B cell (primary cell): Measurements from ENCODE around the gene MORC4.

Experiments used
- CTCF ChIP-seq: fragments of 200-600 bp; IDR thresholded peaks from one replicate; pipeline ENCODE4 v1.8.0; 2022; ENCODE audit warnings: antibody characterized with exemption, mild to moderate bottlenecking
- EZH2 ChIP-seq: IDR thresholded peaks from 2 replicates; pipeline ENCODE4 v1.6.1; 2012; ENCODE audit warnings: borderline replicate concordance, low read depth, mild to moderate bottlenecking, moderate library complexity, low read length; ENCODE audit not compliant: insufficient read depth, poor library complexity, severe bottlenecking

GRCh38 chrX:106954041-106954440 lies 46.0 kb downstream of the MORC4 start:
- TF ChIP-seq CTCF (no peak), EZH2 (no peak)
